ENCODE measurements around the gene MOSPD2.

Gene MOSPD2

DNA sequence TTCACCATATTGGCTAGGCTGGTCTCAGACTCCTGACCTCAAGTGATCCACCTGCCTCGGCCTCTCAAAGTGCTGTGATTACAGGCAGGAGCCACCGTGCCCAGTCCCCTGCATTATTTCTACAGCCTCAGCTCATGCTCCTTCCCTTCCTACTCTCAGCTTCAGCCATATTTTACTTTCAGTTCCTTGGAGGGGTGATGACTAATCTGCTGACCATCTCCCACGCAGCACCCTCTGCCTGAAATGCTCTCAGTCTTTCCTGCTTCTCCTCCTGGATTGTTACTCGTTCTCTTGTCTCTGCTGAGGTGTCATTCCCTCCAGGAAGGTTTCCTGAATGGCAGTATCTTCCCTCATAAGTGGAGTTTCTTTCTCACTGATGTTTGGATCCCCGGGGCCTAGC lies 63.3 kb downstream of the MOSPD2 start:
- TF ChIP-seq, protein P1, sequence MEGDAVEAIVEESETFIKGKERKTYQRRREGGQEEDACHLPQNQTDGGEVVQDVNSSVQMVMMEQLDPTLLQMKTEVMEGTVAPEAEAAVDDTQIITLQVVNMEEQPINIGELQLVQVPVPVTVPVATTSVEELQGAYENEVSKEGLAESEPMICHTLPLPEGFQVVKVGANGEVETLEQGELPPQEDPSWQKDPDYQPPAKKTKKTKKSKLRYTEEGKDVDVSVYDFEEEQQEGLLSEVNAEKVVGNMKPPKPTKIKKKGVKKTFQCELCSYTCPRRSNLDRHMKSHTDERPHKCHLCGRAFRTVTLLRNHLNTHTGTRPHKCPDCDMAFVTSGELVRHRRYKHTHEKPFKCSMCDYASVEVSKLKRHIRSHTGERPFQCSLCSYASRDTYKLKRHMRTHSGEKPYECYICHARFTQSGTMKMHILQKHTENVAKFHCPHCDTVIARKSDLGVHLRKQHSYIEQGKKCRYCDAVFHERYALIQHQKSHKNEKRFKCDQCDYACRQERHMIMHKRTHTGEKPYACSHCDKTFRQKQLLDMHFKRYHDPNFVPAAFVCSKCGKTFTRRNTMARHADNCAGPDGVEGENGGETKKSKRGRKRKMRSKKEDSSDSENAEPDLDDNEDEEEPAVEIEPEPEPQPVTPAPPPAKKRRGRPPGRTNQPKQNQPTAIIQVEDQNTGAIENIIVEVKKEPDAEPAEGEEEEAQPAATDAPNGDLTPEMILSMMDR (conservative IDR thresholded peaks at IDR 0.05; ENCODE audit: low read depth, low read length), result no peak
- DNase-seq (ENCODE audit: low read depth), result no peak
- no peak overlapping the region for H3K4me3 ChIP-seq (ENCODE audit: low read length)

DNA sequence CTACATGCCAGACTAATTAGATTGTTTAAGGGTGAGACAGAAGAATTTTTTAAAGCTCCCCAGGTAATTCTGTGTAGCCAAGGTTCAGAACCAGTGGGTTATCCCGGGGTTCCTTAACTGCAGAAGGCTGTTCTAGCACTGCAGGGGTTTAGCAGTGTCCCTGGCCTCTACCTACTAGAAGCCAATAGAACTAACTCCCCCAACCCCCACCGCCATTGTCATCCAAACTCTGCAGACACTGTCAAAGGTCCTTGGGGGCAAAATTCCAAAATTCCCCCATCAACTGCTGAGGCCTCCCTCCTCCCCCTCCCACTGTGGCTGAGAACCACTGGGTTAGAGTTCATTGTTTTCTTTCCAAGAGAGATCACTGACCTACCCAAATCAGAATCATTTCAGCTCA lies 66.4 kb downstream of the MOSPD2 start:
- no peak overlapping the region for H3K4me3 ChIP-seq (ENCODE audit: low read length)
- TF ChIP-seq, protein P1 (conservative IDR thresholded peaks at IDR 0.05; ENCODE audit: low read depth, low read length), result no peak
- DNase-seq (ENCODE audit: low read depth), result no peak

DNA sequence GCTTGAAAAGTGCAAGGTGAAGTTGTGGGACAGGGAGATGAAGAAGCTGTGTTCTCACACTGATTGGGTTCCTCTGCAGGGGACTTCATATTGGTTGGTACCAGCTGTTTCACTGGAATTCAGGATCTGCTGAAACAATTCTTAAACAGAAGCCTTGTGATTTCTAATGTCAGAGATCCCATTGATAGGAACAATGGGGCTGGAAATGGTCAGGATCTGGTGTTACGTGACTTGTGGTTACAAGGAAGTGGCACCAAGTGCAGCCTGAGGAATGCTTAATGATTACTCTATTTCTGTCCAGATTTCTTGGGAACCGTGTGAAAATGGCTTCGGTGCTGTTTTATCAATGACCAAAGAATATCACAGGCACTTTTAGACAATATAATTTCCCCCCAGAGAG lies 68.1 kb downstream of the MOSPD2 start:
- TF ChIP-seq, protein P1 (conservative IDR thresholded peaks at IDR 0.05; ENCODE audit: low read depth, low read length), result no peak
- no peak for DNase-seq (ENCODE audit: low read depth)
- no peak overlapping the region for H3K4me3 ChIP-seq (ENCODE audit: low read length)

DNA sequence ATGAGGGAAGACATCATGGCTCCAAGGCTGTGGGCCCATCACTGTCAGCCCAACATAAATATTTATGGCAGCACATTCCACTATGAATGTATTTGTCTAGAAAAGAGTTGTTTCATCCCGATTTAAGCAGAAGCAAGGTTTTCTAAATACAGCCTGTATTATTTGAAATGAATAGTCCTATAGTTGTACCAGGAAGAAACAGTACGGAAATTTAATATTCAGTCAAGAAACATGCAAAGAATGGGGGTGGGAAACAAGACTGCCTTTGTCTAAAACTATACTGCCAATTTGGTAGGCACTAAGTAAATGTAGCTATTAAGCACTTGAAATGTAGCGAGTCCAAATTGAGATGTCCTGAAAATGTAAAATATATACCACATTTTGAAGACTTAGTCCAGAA lies 69.1 kb downstream of the MOSPD2 start:
- TF ChIP-seq, protein P1 (conservative IDR thresholded peaks at IDR 0.05; ENCODE audit: low read depth, low read length), result no peak
- DNase-seq (ENCODE audit: low read depth), result no peak
- no peak overlapping the region for H3K4me3 ChIP-seq (ENCODE audit: low read length)

DNA sequence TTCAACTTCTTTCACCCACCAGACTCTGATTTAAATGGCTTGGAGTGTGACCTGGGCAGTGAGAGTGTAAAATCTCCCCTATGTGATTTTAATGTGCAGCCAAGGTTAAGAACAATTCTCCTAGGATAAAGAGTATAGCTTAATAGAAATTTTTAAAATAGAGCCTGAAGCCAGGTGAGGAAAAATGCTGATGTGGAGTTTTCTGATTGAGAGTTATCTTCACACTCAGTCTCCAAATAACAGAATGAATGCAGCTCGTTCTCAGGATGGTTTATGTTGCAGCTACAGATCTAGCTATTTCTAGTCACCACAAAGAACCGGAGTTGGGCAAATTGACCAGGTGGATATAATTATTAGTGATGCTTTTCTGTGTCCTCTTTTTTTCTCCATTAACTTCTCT lies 70.7 kb downstream of the MOSPD2 start:
- no peak for DNase-seq (ENCODE audit: low read depth)
- TF ChIP-seq, protein P1 (conservative IDR thresholded peaks at IDR 0.05; ENCODE audit: low read depth, low read length), result no peak
- H3K4me3 ChIP-seq (ENCODE audit: low read length), result no peak overlapping the region

DNA sequence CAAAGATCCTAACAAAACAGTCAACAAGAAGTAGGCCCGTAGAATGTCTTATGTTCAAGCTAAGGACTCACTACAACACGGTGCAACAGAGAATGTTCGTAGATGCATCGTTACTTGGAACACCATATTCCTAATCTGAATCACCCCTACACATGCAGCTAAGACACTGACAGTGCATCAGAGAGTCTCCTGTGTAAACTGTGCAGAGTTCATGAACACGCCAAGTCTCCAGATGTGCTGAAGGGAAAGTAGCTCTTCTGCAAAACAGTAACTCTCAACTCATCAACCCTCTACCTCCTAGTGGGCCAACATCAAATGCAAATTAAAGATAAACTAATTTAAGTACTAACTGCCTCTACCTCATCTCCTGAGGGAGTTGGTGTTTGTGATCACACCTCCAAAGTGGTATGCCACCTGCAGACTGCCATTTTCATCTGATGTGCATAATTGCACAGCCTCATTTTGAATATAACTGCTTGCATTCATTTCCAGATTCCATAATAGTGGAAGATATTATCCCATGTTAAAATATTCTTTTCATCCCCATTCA lies 73.5 kb downstream of the MOSPD2 start:
- no peak overlapping the region for H3K4me3 ChIP-seq (ENCODE audit: low read length)
- no peak for DNase-seq (ENCODE audit: low read depth)
- TF ChIP-seq, protein P1 (conservative IDR thresholded peaks at IDR 0.05; ENCODE audit: low read depth, low read length), result no peak

DNA sequence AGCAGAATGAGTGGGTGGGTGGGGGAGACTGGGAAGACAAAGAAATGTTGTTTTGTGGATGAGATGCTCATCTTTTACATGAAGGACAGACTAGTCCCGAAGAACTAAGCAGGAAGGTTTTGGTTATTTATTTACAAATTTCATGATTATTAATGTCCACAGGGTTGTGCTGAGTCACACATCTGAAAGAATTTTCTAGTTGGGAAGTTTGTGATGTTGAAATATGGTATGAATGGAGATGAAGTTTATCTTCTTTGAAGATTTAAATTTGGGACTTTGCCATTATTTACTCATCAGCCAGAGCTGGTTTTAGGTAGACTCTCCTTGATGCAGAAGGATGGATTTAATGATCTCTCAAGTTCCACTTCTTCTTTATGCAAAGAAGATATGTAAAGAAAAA lies 75.5 kb downstream of the MOSPD2 start:
- H3K4me3 ChIP-seq (ENCODE audit: low read length), result no peak overlapping the region
- TF ChIP-seq, protein P1 (conservative IDR thresholded peaks at IDR 0.05; ENCODE audit: low read depth, low read length), result no peak
- no peak for DNase-seq (ENCODE audit: low read depth)
